ENCODE measurements around the gene GLYR1. TPM values are rescaled to one million over a fixed set of nuclear protein-coding genes. Genes with fewer than 3 reads are reported as not detected.

GLYR1 gene
- polyA plus RNA-seq, 1 donor (not counting 4 experiments of a cell fraction or from before 2014, with no cell fraction given): 42.6 TPM

- Histone ChIP-seq H3K9me3 (ENCODE audit: control insufficient read depth, low read depth, low read length) (no peaks in the 10 kb centered on the region), H3K9ac (ENCODE audit: control insufficient read depth, extremely low read depth, insufficient read depth, low read length) (no peak overlapping the region), H3K27ac (ENCODE audit: control insufficient read depth, insufficient read depth, low read length) (no peak overlapping the region), H3K9me1 (ENCODE audit: control insufficient read depth, extremely low read depth, insufficient read depth, low read length) (peaks cover 3% of the 10 kb centered on the region), H2AFZ (ENCODE audit: control insufficient read depth, low read length) (no peak overlapping the region), H3K79me2 (ENCODE audit: control insufficient read depth, insufficient read depth, low read length) (no peaks in the 10 kb centered on the region), H3K4me1 (ENCODE audit: control insufficient read depth, extremely low read depth, insufficient read depth, low read length) (no peaks in the 10 kb centered on the region), H3K4me2 (ENCODE audit: control insufficient read depth, extremely low read depth, insufficient read depth, low read depth, low read length) (no peak overlapping the region), H3K36me3 (ENCODE audit: control insufficient read depth in 2 of 2, extremely low read depth in 1 of 2, insufficient read depth in 2 of 2, low read length in 2 of 2) (peaks cover 46 to 53% of the 10 kb centered on the region in 2 experiments), H3K27me3 (ENCODE audit: control insufficient read depth, extremely low read depth, insufficient read depth, low read length) (no peaks in the 10 kb centered on the region), H4K20me1 (ENCODE audit: control insufficient read depth, extremely low read depth, insufficient read depth, low read length) (peaks cover 6% of the 10 kb centered on the region), H3K4me3 (ENCODE audit: control insufficient read depth in 2 of 3, extremely low read depth in 1 of 3, insufficient read depth in 2 of 3, low read depth in 1 of 3, low read length in 3 of 3) (no peak overlapping the region)
- dilution Hi-C loops (cut with MboI; ENCODE audit: extremely low pct_ligation_motif_present, low sequenced_read_pairs): no loop called here
- DNase-seq (ENCODE audit: low read depth, low spot score) (no peak), FAIRE-seq (no peak)
- TF ChIP-seq EZH2 (IDR thresholded peaks at IDR 0.05; ENCODE audit: low read length): no peak
- TF ChIP-seq CTCF (optimal IDR thresholded peaks at IDR 0.05 in 1 of 3, IDR thresholded peaks at IDR 0.05 in 1 of 3, conservative IDR thresholded peaks at IDR 0.05 in 1 of 3; ENCODE audit: extremely low read depth in 1 of 3, insufficient read depth in 2 of 3, low read length in 3 of 3): no peak
Measured at GRCh38 chr16:4882000-4882632, 35.0 kb upstream of the GLYR1 start.

- Histone ChIP-seq H3K27ac (ENCODE audit: control insufficient read depth, insufficient read depth, low read length) (no peak overlapping the region), H3K4me1 (ENCODE audit: control insufficient read depth, extremely low read depth, insufficient read depth, low read length) (no peaks in the 10 kb centered on the region), H3K9ac (ENCODE audit: control insufficient read depth, extremely low read depth, insufficient read depth, low read length) (no peak overlapping the region), H3K79me2 (ENCODE audit: control insufficient read depth, insufficient read depth, low read length) (no peaks in the 10 kb centered on the region), H3K4me2 (ENCODE audit: control insufficient read depth, extremely low read depth, insufficient read depth, low read depth, low read length) (no peak overlapping the region), H3K36me3 (ENCODE audit: control insufficient read depth in 2 of 2, extremely low read depth in 1 of 2, insufficient read depth in 2 of 2, low read length in 2 of 2) (peaks cover 46 to 51% of the 10 kb centered on the region in 2 experiments), H3K9me3 (ENCODE audit: control insufficient read depth, low read depth, low read length) (no peaks in the 10 kb centered on the region), H3K27me3 (ENCODE audit: control insufficient read depth, extremely low read depth, insufficient read depth, low read length) (no peaks in the 10 kb centered on the region), H2AFZ (ENCODE audit: control insufficient read depth, low read length) (no peak overlapping the region), H4K20me1 (ENCODE audit: control insufficient read depth, extremely low read depth, insufficient read depth, low read length) (peaks cover 6% of the 10 kb centered on the region), H3K9me1 (ENCODE audit: control insufficient read depth, extremely low read depth, insufficient read depth, low read length) (peaks cover 3% of the 10 kb centered on the region), H3K4me3 (ENCODE audit: control insufficient read depth in 2 of 3, extremely low read depth in 1 of 3, insufficient read depth in 2 of 3, low read depth in 1 of 3, low read length in 3 of 3) (no peak overlapping the region)
- FAIRE-seq (no peak), DNase-seq (ENCODE audit: low read depth, low spot score) (no peak)
- TF ChIP-seq EZH2 (IDR thresholded peaks at IDR 0.05; ENCODE audit: low read length) (no peak), CTCF (optimal IDR thresholded peaks at IDR 0.05 in 1 of 3, IDR thresholded peaks at IDR 0.05 in 1 of 3, conservative IDR thresholded peaks at IDR 0.05 in 1 of 3; ENCODE audit: extremely low read depth in 1 of 3, insufficient read depth in 2 of 3, low read length in 3 of 3) (no peak)
- dilution Hi-C loops (cut with MboI; ENCODE audit: extremely low pct_ligation_motif_present, low sequenced_read_pairs): no loop called here
Measured at GRCh38 chr16:4880006-4880580, 33.0 kb upstream of the GLYR1 start.
